Right lobe of liver (tissue), 4 donors: ENCODE results near the gene CACNA1B.

Source experiments
- CTCF ChIP-seq, 4 donors: fragments of 200-600 bp in 3 of 4; fragments of 450-650 bp in 1 of 4; IDR thresholded peaks; one replicate each; pipeline versions ENCODE4 v1.5.1 to v1.8.0; 2016 to 2022; ENCODE audit warnings: antibody characterized with exemption in 4 of 4, mild to moderate bottlenecking in 2 of 4
- POLR2A ChIP-seq: fragments of 450-650 bp; IDR thresholded peaks from one replicate; pipeline ENCODE4 v1.6.1; 2017; ENCODE audit warnings: antibody characterized with exemption, mild to moderate bottlenecking
- donor health status: DM: no; HTN: no; CAD: no.
- donor health status: DM: no; HTN: no; CAD: no.
- donor health status: DM: no; HTN: yes; CAD: no.

DNA sequence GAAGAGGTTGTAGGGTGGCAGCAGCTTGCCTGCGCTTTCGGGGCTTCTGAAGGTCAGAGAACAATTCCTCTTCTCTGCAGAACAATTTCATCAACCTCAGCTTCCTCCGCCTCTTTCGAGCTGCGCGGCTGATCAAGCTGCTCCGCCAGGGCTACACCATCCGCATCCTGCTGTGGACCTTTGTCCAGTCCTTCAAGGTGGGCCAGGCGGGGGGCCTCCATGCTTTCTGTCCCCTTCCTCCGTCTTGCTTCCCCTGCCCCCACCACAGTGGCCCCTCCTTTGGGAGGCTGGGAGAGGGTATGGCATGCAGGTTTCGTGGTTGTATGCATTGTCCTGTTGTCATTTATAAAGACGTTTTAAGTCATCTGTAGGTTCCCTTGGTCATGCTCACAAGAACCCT lies 195.8 kb downstream of the CACNA1B start:
- TF ChIP-seq CTCF (IDR thresholded peaks at IDR 0.05) (no peak), POLR2A (no peak)
